ENCODE results near the gene GABRB3.

The GABRB3 gene

DNA sequence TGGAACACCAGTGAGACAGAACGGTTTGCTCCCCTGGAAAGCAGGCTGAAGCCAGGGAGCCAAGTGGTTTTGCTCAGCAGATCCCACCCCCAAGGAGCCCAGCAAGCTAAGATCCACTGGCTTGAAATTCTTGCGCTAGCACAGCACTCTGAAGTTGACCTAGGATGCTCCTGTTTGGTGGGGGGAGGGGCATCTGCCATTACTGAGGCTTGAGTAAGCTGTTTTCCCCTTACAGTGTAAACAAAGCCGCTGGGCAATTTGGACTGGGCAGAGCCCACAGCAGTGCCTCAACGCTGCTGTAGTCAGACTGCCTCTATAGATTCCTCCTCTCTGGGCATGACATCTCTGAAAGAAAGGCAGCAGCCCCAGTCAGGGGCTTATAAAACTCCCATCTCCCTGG lies 241.4 kb downstream of the GABRB3 start:
- H3K27me3 Mint-ChIP-seq (ENCODE audit: low read depth) = no peaks in the 10 kb centered on the region
- TF ChIP-seq, protein P1, sequence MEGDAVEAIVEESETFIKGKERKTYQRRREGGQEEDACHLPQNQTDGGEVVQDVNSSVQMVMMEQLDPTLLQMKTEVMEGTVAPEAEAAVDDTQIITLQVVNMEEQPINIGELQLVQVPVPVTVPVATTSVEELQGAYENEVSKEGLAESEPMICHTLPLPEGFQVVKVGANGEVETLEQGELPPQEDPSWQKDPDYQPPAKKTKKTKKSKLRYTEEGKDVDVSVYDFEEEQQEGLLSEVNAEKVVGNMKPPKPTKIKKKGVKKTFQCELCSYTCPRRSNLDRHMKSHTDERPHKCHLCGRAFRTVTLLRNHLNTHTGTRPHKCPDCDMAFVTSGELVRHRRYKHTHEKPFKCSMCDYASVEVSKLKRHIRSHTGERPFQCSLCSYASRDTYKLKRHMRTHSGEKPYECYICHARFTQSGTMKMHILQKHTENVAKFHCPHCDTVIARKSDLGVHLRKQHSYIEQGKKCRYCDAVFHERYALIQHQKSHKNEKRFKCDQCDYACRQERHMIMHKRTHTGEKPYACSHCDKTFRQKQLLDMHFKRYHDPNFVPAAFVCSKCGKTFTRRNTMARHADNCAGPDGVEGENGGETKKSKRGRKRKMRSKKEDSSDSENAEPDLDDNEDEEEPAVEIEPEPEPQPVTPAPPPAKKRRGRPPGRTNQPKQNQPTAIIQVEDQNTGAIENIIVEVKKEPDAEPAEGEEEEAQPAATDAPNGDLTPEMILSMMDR (IDR thresholded peaks at IDR 0.05; ENCODE audit: unreplicated experiment in 3 of 3) = no peak
- no peak overlapping the region for H3K4me3 Mint-ChIP-seq
- H3K36me3 Mint-ChIP-seq (ENCODE audit: low read depth) = no peaks in the 10 kb centered on the region
- no peaks in the 10 kb centered on the region for H3K4me1 Mint-ChIP-seq
- peaks cover 32% of the 10 kb centered on the region for H3K9me3 Mint-ChIP-seq
- no peak overlapping the region for H3K27ac Mint-ChIP-seq

DNA sequence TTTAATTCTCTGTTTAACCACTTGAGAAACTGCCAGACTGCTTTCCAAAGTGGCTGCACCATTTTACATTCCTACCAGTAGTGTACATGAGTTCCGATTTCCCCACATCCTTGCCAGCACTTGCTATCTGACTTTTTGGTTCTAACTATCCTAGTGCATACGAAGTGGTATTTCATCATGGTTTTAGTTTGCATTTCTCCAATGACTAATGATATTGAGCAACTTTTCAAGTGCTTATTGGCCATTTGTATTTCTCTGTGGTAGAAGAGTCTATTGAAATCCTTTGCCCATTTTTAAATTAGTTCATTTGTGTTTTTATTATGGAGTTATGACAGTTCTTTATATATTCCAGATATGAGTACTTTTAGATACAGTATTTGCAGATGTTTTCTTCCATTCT lies 247.8 kb downstream of the GABRB3 start:
- no peaks in the 10 kb centered on the region for H3K36me3 Mint-ChIP-seq (ENCODE audit: low read depth)
- TF ChIP-seq, protein P1 (IDR thresholded peaks at IDR 0.05; ENCODE audit: unreplicated experiment in 3 of 3) = no peak
- no peak overlapping the region for H3K27ac Mint-ChIP-seq
- H3K27me3 Mint-ChIP-seq (ENCODE audit: low read depth) = peaks cover 4% of the 10 kb centered on the region
- peaks cover 2% of the 10 kb centered on the region for H3K9me3 Mint-ChIP-seq
- no peaks in the 10 kb centered on the region for H3K4me1 Mint-ChIP-seq
- H3K4me3 Mint-ChIP-seq = no peak overlapping the region

DNA sequence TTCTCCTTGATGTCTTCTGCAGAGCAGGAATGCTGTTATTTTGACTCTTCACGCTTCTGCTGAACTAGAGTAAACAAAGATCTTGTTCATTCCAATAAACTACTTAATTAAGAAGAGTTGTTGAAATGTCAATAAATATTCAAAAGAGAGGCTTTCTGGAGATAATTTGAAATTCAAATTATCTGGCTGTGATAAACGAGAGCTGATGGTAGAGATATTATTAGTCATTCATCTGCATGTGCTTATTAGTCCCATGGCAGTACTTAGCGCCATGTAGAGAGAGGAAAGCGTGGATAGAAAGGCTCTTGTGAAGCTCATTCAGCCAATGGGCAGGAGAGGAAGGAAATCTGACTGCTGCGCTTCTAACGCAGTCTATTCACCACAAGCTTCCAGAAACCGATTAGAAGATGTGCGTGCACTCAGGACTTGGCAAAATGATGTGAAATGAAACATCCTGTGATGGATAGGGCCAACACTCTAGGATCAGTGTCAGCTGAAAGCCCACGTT lies 251.1 kb downstream of the GABRB3 start:
- TF ChIP-seq, protein P1 (IDR thresholded peaks at IDR 0.05; ENCODE audit: unreplicated experiment in 3 of 3) = no peak
- no peak overlapping the region for H3K27ac Mint-ChIP-seq
- H3K27me3 Mint-ChIP-seq (ENCODE audit: low read depth) = peaks cover 4% of the 10 kb centered on the region
- H3K4me1 Mint-ChIP-seq = no peaks in the 10 kb centered on the region
- no peak overlapping the region for H3K4me3 Mint-ChIP-seq
- no peaks in the 10 kb centered on the region for H3K36me3 Mint-ChIP-seq (ENCODE audit: low read depth)
- H3K9me3 Mint-ChIP-seq = no peaks in the 10 kb centered on the region

DNA sequence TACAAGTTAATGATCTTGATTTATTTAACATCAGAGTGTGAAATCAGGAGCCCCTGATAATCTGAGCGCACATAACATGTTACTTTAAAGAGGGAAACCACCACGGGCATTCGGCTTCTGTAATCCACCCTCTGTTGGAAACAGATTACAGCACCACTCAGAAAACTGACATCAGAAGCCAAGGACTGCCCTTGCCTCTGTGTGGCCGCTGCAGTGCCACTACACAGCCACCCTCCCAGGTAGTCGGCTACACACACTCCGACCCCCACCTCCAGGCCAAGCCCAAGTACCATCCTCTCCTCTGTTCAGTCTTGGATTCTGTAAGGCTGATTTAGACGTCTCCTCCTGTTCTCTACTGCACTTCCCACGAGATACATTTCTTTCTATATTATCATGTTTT lies 251.7 kb downstream of the GABRB3 start:
- no peak overlapping the region for H3K4me3 Mint-ChIP-seq
- H3K9me3 Mint-ChIP-seq = no peaks in the 10 kb centered on the region
- no peaks in the 10 kb centered on the region for H3K4me1 Mint-ChIP-seq
- TF ChIP-seq, protein P1 (IDR thresholded peaks at IDR 0.05; ENCODE audit: unreplicated experiment in 3 of 3) = no peak
- H3K36me3 Mint-ChIP-seq (ENCODE audit: low read depth) = no peaks in the 10 kb centered on the region
- H3K27me3 Mint-ChIP-seq (ENCODE audit: low read depth) = peaks cover 4% of the 10 kb centered on the region
- no peak overlapping the region for H3K27ac Mint-ChIP-seq

GRCh38 chr15:26518885-26519284 lies 254.0 kb downstream of the GABRB3 start:
- Mint-ChIP-seq H3K9me3 (no peaks in the 10 kb centered on the region), H3K4me3 (no peak overlapping the region), H3K27me3 (ENCODE audit: low read depth) (peaks cover 4% of the 10 kb centered on the region), H3K27ac (no peak overlapping the region), H3K4me1 (no peaks in the 10 kb centered on the region), H3K36me3 (ENCODE audit: low read depth) (no peaks in the 10 kb centered on the region)
- TF ChIP-seq, protein P1 (IDR thresholded peaks at IDR 0.05; ENCODE audit: unreplicated experiment in 3 of 3) = no peak

GRCh38 chr15:26516102-26516980 lies 256.5 kb downstream of the GABRB3 start:
- Mint-ChIP-seq H3K9me3 (peaks cover 8% of the 10 kb centered on the region), H3K4me3 (no peak overlapping the region), H3K27ac (no peak overlapping the region), H3K27me3 (ENCODE audit: low read depth) (no peaks in the 10 kb centered on the region), H3K4me1 (no peaks in the 10 kb centered on the region), H3K36me3 (ENCODE audit: low read depth) (no peaks in the 10 kb centered on the region)
- TF ChIP-seq, protein P1 (IDR thresholded peaks at IDR 0.05; ENCODE audit: unreplicated experiment in 3 of 3) = no peak
